ENCODE data around the gene NEFH.

NEFH gene

DNA sequence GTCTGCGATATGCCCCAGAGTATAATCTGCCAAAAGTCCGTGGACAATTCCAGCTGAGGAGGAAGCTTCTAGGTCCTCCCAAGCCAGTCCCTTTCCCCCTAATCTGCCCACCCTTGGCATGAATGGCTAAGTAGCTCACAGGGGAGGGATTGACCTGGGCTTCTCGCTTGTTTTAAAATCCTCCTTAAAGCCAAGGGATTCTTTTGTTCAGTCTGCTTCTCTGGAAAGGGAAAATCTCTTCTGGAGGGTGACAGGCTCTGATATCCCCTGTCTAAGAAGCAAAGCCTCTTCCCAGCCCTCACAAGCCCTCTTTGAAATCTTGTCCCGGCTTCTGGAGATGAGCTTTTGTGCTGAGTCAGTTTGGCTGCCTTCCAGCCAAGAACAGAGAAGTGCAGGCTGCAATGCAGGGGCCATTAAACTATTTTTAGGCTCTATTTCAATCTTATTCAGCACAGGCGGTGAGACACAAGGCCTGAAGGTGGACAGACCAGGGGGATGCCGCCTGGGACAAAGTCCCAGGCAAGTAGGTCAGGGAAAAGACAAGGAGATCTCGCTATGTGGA lies 23.9 kb downstream of the NEFH start:
- no peak for DNase-seq

DNA sequence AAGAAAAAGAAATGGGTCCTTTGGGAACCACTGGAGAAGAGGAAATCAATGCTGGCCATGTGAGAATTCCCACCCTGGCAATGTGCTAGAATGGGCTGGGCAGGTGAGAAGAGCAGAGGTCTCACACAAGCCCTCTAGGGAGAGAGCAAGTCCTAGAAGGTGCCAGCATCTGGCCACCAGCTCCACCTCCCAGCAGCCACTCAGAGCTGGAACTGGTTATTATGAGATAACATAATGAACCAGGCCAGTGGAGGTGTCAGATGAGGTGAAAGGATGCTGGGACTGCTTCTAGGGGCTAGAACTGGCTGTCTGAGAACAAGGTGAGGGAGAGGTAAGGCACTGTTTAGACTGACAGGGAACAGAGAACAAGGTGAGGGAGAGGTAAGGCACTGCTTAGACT lies 29.3 kb downstream of the NEFH start:
- no peak for DNase-seq

DNA sequence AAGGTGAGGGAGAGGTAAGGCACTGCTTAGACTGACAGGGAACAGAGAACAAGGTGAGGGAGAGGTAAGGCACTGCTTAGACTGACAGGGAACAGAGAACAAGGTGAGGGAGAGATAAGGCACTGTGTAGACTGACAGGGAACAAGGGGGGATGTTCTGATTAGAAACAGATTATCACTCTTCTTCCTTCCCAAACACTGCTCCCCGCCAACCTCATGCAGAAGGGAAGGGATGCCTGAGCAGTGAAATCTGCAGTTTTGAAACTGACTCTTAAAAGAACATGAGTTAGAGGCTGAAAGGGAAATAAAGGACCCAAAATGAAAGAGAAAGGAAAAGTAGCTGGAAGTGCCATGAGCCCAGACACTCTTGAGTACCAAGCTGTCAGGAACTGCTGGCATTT lies 29.8 kb downstream of the NEFH start:
- no peak for DNase-seq

DNA sequence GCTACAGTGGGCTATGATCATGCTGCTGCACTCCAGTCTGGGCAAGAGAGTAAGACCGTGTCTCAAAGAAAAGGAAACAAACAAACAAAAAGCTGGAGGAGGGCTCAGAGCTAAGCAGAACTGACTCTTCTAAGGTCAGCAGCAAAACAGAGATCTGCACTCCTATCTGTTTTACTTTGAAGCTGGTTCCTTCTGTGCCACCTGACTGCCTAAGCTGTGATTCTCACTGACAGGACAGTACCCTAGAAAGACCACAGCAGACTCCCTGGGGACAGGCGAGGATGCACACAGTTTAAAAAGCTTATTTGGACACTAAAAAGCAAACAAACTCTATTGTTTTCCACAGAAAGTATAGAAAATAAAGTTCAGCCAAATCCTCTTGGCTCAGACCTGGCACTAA lies 30.5 kb downstream of the NEFH start:
- no peak for DNase-seq

DNA sequence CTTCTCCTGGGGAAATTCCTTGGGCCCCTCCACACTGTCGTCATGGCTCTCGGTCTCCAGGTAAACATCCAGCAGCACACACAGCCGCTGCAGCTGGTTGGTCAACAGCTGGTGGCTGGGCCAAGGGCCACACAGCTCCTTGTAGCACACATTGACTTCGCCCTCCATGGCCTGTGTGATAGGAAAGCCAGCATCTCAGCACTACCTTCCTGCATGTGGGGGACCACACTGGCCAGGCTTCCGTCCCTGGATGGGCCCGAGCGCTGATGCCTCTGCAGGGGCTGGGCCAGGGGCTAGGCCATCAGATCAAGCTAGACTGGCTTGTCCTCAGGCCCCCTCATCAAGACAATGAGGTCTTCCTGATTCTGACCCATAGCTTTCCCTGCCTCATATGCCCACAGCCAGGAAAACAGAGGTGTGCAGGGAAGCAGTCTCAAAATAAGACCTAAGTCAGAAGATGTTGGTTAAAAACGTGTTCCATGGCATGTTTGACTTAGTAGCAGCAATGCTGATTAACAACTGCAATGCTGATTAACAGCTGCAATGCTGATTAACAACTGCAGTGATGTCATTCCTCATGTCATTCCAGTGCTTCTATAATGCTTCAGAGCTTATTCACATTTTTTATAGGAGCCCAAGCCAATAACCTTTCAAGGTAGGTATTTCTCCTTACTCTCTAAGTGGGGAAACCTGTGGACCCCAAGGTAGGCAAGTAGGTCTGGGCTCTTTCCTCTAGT lies 31.3 kb downstream of the NEFH start:
- DNase-seq: no peak

DNA sequence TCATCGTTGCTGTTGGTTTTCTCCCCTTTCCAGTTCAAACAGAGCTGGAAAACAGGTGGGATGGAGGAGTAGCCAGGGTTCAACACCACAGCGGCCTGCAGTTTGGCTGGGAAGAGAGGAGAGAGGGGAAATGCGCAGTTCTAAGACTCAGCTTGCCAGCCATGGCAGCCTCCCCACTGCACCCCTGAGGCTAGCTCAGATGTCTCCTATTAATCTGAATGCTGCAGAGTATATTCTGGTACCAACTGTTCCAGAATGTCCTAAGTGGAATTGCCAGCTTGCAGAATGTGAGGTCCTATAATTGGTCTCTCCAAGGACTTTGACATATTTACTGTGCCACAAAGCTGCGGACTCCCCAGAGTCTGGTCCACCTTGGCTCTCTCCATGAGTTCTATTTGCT lies 32.0 kb downstream of the NEFH start:
- no peak for DNase-seq

DNA sequence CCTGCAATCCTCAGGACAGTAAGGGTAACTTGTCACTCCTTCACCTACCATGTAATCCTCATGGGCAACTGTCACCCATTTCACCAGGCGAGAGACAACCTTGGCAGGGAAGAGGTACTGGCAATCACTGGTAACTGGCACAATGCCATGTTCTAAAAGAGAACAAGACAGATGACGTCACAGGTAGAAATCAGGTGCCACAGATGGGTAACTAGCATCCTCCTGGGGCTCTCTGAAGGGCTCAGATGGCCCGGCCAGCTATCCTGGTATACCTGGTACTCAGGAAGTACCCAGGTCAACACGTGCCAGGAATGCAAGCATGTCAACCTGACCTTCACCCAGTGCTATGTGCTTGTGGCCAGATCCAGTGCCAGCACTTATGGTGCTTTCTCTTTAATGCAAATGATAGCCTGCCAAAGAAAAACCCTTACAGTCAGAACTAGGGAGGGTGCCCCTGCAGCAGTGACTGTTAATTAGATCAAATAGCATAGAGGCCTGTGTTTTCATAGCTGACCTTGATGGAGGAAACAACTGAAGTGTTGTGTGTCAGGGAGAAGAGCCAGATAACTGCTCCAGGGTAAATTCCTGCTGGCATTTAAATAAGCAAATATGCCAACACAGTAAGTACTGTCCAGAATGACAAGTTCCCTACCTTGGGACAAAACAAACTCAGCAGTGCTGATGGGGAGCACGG lies 37.3 kb downstream of the NEFH start:
- peak; percentile 92 for DNase-seq

DNA sequence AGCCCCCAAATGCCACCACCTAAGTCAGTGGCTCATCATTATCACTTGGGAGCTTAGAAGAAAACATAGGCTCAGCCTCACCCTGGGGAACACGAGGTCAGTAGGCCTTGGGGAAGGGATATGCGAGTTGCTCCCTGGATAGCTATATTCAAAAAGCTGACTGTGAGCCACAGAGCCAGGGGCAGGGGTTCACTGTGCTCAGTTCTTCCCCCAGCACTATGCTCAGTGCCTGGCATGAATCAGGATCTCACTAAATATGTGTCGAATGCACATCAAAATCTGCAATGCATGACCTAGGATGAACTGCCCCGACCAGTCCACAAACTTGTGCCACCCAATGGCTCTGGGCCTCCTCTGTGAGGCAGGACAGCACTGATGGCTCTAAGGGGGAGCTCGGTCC lies 38.4 kb downstream of the NEFH start:
- no peak for DNase-seq

DNA sequence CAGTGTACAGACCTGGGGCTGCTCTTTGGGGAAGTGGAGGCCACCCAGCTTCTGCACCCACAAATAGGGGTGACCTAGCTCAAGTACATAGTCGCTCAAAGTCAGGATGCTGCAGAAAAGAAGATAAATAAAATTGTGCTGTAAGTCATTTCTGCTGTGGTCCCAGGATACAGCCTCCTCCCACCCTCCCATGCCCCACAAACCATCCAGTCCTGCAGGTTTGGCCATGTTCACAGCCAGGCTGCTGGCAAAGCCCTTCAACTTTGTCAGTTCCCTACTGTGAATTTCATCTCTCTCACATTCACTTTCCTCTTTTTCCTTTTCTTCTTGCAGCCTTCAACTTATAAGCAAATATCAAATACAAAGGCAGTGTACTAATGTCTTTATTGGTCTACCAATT lies 40.0 kb downstream of the NEFH start:
- no peak for DNase-seq

DNA sequence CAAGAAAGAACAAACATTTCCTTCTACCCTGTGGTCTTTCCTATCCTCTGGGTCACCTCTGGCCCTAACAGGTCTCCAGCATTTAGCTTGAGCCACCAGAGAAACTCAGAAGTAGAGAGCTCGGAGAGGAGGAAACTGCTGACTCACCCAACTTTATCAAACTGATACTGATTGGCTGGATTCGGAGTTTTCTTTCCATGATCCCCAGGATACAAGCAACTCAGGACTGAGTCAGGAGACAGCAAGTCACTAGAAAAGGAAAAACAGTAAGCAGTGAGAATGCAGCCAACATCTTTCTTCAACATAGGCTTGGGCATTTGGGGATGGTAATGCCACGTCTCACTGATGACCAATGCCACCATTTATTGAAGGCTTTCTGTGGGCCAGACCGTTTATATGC lies 40.8 kb downstream of the NEFH start:
- DNase-seq: no peak

DNA sequence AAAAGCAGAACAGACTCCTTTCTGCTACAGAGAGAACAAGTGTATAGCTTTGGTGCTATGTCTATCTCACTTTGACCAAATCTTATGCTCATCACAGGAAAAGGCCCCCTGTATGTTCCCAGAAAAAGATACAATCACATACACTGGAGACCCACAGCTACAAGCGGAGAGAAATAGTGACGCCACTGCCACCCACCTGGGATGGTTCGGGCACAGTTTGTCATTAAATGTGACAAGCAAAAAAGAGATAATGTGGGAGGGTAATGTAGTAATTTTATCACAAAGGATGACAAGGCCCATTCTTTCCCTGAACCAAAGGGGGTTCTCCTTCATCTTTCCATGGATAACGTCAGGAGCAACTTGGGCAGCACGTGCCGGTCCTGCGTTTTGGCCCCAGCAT lies 41.5 kb downstream of the NEFH start:
- no peak for DNase-seq

DNA sequence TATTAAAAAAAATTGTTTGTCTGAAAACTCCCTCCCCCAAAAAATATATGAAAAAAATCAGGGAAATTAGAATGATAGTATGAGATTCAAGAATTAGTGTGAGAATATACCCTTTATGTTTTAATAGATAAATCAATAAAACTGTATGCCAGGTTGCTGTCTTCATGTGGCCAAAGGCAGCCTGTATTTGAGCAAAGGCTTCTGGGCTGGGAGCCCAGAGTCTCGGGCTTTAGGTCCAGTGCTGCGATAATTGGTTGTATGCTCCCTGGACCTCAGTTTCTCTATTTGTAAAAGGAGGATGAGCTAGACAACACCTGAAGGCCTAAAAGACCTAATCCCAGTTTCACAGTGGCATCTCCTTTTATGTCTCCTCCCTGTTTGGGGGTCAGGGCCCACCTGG lies 43.7 kb downstream of the NEFH start:
- no peak for DNase-seq

DNA sequence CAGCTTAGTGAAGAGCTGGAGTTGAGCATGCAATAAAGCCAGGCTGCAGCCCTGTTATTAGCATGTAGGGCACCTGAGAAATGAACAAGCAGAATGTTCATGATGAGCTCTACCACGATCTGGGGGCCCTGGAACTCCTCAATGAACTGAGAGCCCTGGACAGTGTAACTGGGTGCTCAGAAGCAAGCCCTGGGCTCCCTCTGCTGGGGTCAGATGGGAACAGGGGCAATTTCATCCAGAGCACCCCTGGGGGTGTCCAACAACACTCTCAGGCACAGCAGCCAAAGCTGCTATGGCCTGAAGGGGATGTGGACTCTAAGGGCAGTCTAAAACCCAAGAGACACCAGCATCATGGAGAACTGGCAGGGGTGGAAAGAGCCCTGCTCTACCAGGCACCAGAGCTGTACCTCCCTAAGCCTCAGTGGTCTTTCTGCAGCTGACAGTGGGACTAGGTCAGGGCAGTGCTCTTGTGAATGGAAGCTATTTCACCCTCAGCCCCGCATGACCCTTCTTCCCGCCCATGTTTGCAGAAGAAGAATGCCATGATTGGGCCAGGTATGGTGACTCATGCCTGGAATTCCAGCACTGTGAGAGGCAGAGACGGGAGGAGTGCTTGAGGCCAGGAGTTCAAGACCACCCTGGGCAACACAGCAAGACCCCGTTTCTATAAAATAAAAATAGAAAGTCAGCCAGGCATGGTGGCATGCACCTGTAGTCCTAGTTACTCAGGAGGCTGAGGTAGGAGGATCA lies 44.6 kb downstream of the NEFH start:
- DNase-seq: no peak

DNA sequence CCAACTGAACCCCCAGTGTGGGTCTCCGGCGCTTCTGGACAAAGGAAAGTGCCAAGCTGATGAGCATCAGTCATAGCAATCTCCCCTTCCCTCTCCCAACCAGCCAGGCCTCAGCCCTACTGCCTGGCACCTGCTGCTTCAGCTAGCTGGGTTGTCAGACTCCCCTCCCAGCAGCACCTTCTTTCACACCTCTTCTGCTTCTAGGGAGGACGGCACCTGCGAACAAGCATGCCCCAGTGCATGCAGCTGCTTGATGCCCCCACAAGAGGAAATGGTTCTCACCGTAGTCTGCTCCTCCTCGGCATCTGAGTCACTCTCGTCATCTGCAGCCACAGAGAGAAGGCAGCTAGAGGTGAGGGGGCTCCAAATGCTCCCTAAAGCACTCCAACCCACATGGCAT lies 48.1 kb downstream of the NEFH start:
- no peak for DNase-seq

DNA sequence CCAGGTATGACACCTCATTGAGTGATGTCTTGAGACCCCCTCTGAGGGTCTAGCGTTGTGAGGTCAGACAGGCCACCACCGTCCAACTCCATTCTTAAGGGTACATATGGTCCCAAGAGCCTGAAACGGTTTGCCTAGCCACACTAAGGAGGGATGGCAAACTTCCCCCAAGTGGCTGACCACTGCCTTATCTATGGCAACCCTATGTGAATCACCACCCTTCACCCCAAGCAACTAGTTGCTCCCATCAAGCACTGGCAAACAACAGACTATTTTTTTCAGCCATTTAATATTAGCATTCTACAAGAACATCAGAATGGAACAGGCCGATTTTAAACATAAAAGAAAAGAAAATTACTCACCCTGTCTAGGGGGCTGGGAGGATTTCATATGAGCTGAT lies 50.7 kb downstream of the NEFH start:
- DNase-seq: no peak

DNA sequence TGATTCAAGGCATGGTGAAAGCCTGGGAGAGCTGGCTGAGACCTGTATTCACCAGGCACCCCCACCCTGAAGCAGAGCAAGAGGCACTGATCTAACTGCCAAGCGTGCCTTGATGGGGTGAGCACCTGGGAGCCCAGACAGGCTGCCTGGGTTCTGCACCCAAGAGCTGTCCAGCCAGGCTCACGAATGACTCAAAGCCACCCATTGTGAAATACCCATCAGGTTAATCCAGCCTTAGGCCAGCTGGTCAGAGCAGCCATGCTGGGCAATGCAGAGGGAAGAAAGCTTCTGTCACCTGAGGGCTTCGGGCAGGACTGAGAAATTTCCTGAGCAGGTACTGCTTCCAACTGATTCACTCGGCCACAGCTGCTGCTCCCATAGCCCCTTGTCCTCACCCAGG lies 51.4 kb downstream of the NEFH start:
- no peak for DNase-seq

DNA sequence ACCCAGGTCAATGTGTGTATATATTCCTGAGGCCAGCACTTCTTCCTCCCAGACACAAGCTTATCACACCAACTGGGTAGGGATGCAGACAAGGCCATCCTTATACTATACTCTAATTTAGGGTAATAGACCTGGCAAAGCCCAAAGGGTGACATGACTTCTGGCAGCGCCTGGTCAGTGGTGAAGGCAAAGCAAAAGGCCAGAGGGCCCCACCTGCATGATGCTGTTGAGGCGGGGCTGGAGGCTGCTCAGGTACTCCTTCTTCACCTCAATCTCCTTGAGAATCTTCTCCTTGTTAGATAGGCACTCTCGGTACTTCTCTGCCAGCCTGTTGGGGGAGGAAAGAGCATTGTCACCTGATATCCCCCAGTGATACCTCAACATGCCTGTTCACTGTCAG lies 56.4 kb downstream of the NEFH start:
- no peak for DNase-seq

DNA sequence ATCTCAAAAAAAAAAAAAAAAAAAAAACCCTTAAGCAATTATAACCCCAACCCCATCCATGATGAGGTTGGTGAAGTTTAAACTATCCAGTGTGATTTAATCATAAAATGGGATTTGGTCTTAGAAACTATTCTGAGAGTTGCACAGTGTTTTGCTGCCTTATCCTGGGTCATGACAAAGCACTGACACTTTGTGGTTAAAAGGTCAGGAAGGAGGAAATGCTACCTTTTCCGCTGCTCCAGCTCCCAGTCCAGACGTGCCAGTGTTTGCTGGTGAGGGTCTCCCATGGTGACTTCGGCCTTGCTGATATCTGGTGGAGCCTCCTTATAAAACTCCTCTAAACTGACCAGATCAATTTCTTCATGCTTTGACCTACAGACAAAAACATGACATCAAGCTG lies 59.1 kb downstream of the NEFH start:
- DNase-seq: no peak
